H1 (cell line): Measurements from ENCODE around the gene NFX1. TPM values are rescaled to one million over a fixed set of nuclear protein-coding genes. Genes with fewer than 3 reads are reported as not detected.

ENCODE experiments used
- CTCF ChIA-PET: fragments of 300-600 bp; sonication (Branson Sonifier 250); formaldehyde crosslinking; loops from one replicate; lab custom pipeline; 2021; ENCODE audit not compliant: partially characterized antibody; lab: Charles Lee
- POLR2A ChIA-PET: fragments of 300-600 bp; sonication (Branson Sonifier 250); formaldehyde crosslinking; loops from one replicate; lab custom pipeline; 2021; ENCODE audit warnings: inconsistent platforms; ENCODE audit not compliant: partially characterized antibody; lab: Charles Lee
- DNase-seq, 2 experiments: peaks; one replicate each; pipeline versions ENCODE4 v3.0.0 to v3.0.0-alpha.2; 2010 to 2022; ENCODE audit warnings: low spot score in 2 of 2, low read depth in 1 of 2, mixed read lengths in 1 of 2
- FAIRE-seq: peaks from 2 replicates; lab custom pipeline; 2011; peaks lifted over from hg19 to GRCh38; lab: Jason Lieb, UNC
- H2AFZ ChIP-seq: 2 replicates; pipeline ENCODE4 v1.8.1; 2012; ENCODE audit warnings: low read length, inconsistent platforms
- H2AK5ac ChIP-seq: 2 replicates; pipeline ENCODE4 v1.6.1; 2013; ENCODE audit warnings: low read depth, low read length
- H2BK120ac ChIP-seq: replicated peaks from 2 replicates; pipeline ENCODE3; 2013; ENCODE audit warnings: low read depth, low read length, inconsistent platforms
- H2BK12ac ChIP-seq: 2 replicates; pipeline ENCODE4 v1.6.1; 2013; ENCODE audit warnings: low read depth, low read length
- H2BK15ac ChIP-seq: 2 replicates; pipeline ENCODE4 v1.6.1; 2013; ENCODE audit warnings: low read length
- H2BK20ac ChIP-seq: 2 replicates; pipeline ENCODE4 v1.6.1; 2013; ENCODE audit warnings: low read length
- H2BK5ac ChIP-seq: 2 replicates; pipeline ENCODE4 v1.6.1; 2013; ENCODE audit warnings: low read depth, low read length
- H3K14ac ChIP-seq: 2 replicates; pipeline ENCODE4 v1.6.1; 2013; ENCODE audit warnings: inconsistent platforms; ENCODE audit not compliant: insufficient read length
- H3K18ac ChIP-seq: 2 replicates; pipeline ENCODE4 v1.6.1; 2013; ENCODE audit warnings: low read length; ENCODE audit errors: extremely low read depth
- H3K23ac ChIP-seq: 2 replicates; pipeline ENCODE4 v1.6.1; 2013; ENCODE audit warnings: inconsistent platforms; ENCODE audit not compliant: insufficient read length
- H3K23me2 ChIP-seq: 2 replicates; pipeline ENCODE4 v1.6.1; 2013; ENCODE audit warnings: low read depth, low read length
- H3K27ac ChIP-seq: 2 replicates; pipeline ENCODE4 v1.6.1; 2011; ENCODE audit warnings: low read depth, low read length, inconsistent platforms
- H3K27me3 ChIP-seq, 4 experiments: replicated peaks in 1 of 4; 1 replicate in 1 of 4; 2 replicates in 3 of 4; pipeline versions ENCODE4 v1.6.1 to v1.8.1; 2011 to 2013; ENCODE audit warnings: low read length in 3 of 4, mild to moderate bottlenecking in 3 of 4, inconsistent platforms in 2 of 4, mixed read lengths in 2 of 4, moderate library complexity in 1 of 4; ENCODE audit not compliant: control insufficient read depth in 3 of 4, insufficient read depth in 3 of 4; ENCODE audit errors: extremely low read depth in 1 of 4
- H3K36me3 ChIP-seq, 4 experiments: 2 replicates each; pipeline versions ENCODE4 v1.6.1 to v1.8.1; 2011 to 2013; ENCODE audit warnings: mild to moderate bottlenecking in 4 of 4, low read length in 3 of 4, moderate library complexity in 2 of 4, control low read depth in 1 of 4, inconsistent platforms in 1 of 4; ENCODE audit not compliant: insufficient read depth in 4 of 4, control insufficient read depth in 2 of 4
- H3K4ac ChIP-seq: replicated peaks from 2 replicates; pipeline ENCODE3; 2013; ENCODE audit warnings: low read length, low read depth, mixed read lengths, inconsistent platforms; ENCODE audit not compliant: insufficient read length
- H3K4me1 ChIP-seq, 4 experiments: replicated peaks in 1 of 4; 1 replicate in 1 of 4; 2 replicates in 3 of 4; pipeline versions ENCODE4 v1.6.1 to v1.8.1; 2011 to 2013; ENCODE audit warnings: low read length in 3 of 4, inconsistent platforms in 2 of 4, mixed read lengths in 1 of 4; ENCODE audit not compliant: insufficient read depth in 4 of 4, control insufficient read depth in 3 of 4
- H3K4me2 ChIP-seq, 2 experiments: 2 replicates each; pipeline versions ENCODE4 v1.6.1 to v1.8.1; 2011 to 2013; ENCODE audit warnings: low read depth in 2 of 2, low read length in 2 of 2, control low read depth in 1 of 2, inconsistent platforms in 1 of 2, mild to moderate bottlenecking in 1 of 2; ENCODE audit not compliant: insufficient read depth in 1 of 2
- H3K4me3 ChIP-seq, 4 experiments: fragments of 200-600, 300-600 bp in 1 of 4; sonication (generic), shearing (Covaris generic), sonication (Bioruptor Twin) in 1 of 4; 2 replicates each; pipeline versions ENCODE4 v1.5.1 to v1.8.1; 2011 to 2016; ENCODE audit warnings: low read length in 4 of 4, low read depth in 3 of 4, control low read depth in 2 of 4, inconsistent platforms in 2 of 4, mild to moderate bottlenecking in 2 of 4, mixed read lengths in 1 of 4, moderate library complexity in 1 of 4; ENCODE audit not compliant: insufficient read depth in 2 of 4; ENCODE audit errors: extremely low read depth in 1 of 4
- H3K56ac ChIP-seq: replicated peaks from 2 replicates; pipeline ENCODE3; 2013; ENCODE audit warnings: low read depth, mild to moderate bottlenecking, mixed read lengths, low read length, inconsistent platforms; ENCODE audit not compliant: insufficient read length
- H3K79me1 ChIP-seq: 2 replicates; pipeline ENCODE4 v1.6.1; 2013; ENCODE audit warnings: low read depth, low read length, control low read depth
- H3K79me2 ChIP-seq, 2 experiments: 2 replicates each; pipeline versions ENCODE4 v1.6.1 to v1.8.1; 2012 to 2013; ENCODE audit warnings: low read length in 2 of 2, mild to moderate bottlenecking in 2 of 2, inconsistent platforms in 1 of 2; ENCODE audit not compliant: insufficient read depth in 2 of 2, control insufficient read depth in 1 of 2
- H3K9ac ChIP-seq, 4 experiments: replicated peaks in 1 of 4; 1 replicate in 1 of 4; 2 replicates in 3 of 4; pipeline versions ENCODE4 v1.6.1 to v1.8.1; 2011 to 2013; ENCODE audit warnings: low read depth in 3 of 4, low read length in 3 of 4, control low read depth in 2 of 4, mild to moderate bottlenecking in 2 of 4, moderate library complexity in 2 of 4, inconsistent platforms in 1 of 4; ENCODE audit errors: extremely low read depth in 1 of 4
- H3K9me3 ChIP-seq, 2 experiments: 2 replicates each; pipeline versions ENCODE4 v1.6.1 to v1.8.1; 2012 to 2013; ENCODE audit warnings: mild to moderate bottlenecking in 2 of 2, moderate library complexity in 2 of 2, control low read depth in 1 of 2, inconsistent platforms in 1 of 2, low read depth in 1 of 2, low read length in 1 of 2, mixed read lengths in 1 of 2; ENCODE audit not compliant: insufficient read depth in 2 of 2
- H4K20me1 ChIP-seq, 2 experiments: replicated peaks in 1 of 2; 2 replicates each; pipeline versions ENCODE3 to v1.8.1; 2011 to 2013; ENCODE audit warnings: inconsistent platforms in 2 of 2, low read length in 2 of 2, mild to moderate bottlenecking in 1 of 2; ENCODE audit not compliant: insufficient read depth in 2 of 2, control insufficient read depth in 1 of 2
- H4K5ac ChIP-seq: 2 replicates; pipeline ENCODE4 v1.6.1; 2013; ENCODE audit warnings: low read length, low read depth, mixed read lengths, inconsistent platforms; ENCODE audit not compliant: insufficient read length
- H4K8ac ChIP-seq: 2 replicates; pipeline ENCODE4 v1.8.0; 2013; ENCODE audit warnings: mild to moderate bottlenecking, moderate library complexity, low read length, inconsistent platforms; ENCODE audit not compliant: insufficient read depth; ENCODE audit errors: extremely low read depth
- H4K91ac ChIP-seq: replicated peaks from 2 replicates; pipeline ENCODE3; 2013; ENCODE audit warnings: low read length, mixed read lengths, inconsistent platforms; ENCODE audit not compliant: insufficient read length
- BACH1 ChIP-seq: IDR thresholded peaks from 2 replicates; pipeline ENCODE4 v1.6.1; 2012; ENCODE audit warnings: low read length, improper control_type of control experiment
- JUN ChIP-seq: IDR thresholded peaks from 2 replicates; pipeline ENCODE4 v1.6.1; 2011; ENCODE audit warnings: low read depth, mild to moderate bottlenecking, improper control_type of control experiment, low read length
- WGBS, 2 experiments: shearing (Covaris generic) in 1 of 2; methylation state at CpG; one replicate each; pipeline versions ENCODE4 v1.1.6 to v1.1.7; 2013 to 2015; ENCODE audit warnings: low lambda C conversion rate in 2 of 2, mixed read lengths in 2 of 2, inconsistent platforms in 1 of 2, low coverage in 1 of 2, missing lambda C conversion rate in 1 of 2; ENCODE audit not compliant: insufficient replicate concordance in 2 of 2, insufficient coverage in 1 of 2, insufficient read length in 1 of 2; ENCODE audit errors: extremely low coverage in 1 of 2, missing lambda C conversion rate in 1 of 2; 5-methylcytosine and 5-hydroxymethylcytosine counted together
- polyA plus RNA-seq, 7 experiments: library from polyadenylated mRNA; depleted of rRNA in 3 of 7; stranded (reverse) in 5 of 7; unstranded in 2 of 7; fragments of >200 nt in 5 of 7; fragments of 200-250 nt in 2 of 7; gene quantifications; 1 replicate in 5 of 7; 2 replicates in 1 of 7; 4 replicates in 1 of 7; pipeline versions ENCODE4 v1.2.1 to v1.2.3, GENCODE V29; 2011 to 2013; ENCODE audit warnings: missing spikeins in 2 of 7, mixed read lengths in 2 of 7
- total RNA-seq: library from RNA; stranded (reverse); fragmentation: NEBNext Ultra II Directional; extraction: Animal tissue kit (Norgen Biotek cat#: 25700); gene quantifications from 2 replicates; pipeline ENCODE4 v1.2.1, GENCODE V29; 2021

NFX1 gene
- total and polyA plus RNA-seq, 2 of the 8 experiments (the other 6 are each of a cell fraction or from before 2014, with no cell fraction given) = 19.4 to 28.4 TPM

DNA sequence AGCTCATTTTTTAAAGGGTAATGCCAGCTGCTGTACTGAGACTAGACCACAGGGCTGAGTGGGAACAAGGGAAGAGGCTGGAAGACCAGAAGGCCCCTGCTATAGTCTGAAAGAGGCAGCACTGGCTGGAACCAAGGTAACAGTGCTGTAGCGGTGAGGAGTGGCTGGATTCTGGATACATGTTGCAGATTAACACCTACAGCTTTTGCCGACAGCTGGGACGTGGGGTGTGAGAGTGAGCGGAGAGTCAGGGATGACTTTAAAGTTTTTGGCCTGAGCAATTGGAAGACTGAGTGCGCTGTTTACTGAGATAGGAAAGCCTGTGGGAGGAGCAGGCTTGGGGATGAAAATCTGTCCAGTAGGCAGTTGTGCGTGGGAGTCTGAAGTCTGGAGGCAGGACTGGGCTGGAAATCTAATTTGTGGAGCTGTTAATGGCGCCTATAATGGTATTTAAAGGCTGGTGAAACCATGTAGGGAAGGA is 85.6 kb downstream of the NFX1 start:
- FAIRE-seq (no peak), DNase-seq (no peak)
- Histone ChIP-seq H2BK15ac (0 out of 2 replicates have a peak overlapping the region, but pooled peaks have one; percentile 88), H3K4me2 (peak overlapping the region in 1 of 2 experiments; percentile 45; a peak in 1 of 4 replicates), H3K79me2 (no peaks in the 10 kb centered on the region), H3K4ac (no peak overlapping the region), H3K4me3 (no peak overlapping the region), H3K27me3 (no peaks in the 10 kb centered on the region; a peak in 1 of 7 replicates), H4K91ac (peak overlapping the region; percentile 41), H4K20me1 (no peaks in the 10 kb centered on the region), H2BK20ac (peak overlapping the region; percentile 80; the same call in 1 of the 2 replicates), H2BK120ac (no peak overlapping the region), H4K8ac (no peak overlapping the region), H3K9me3 (no peaks in the 10 kb centered on the region), H3K56ac (no peak overlapping the region), H3K18ac (no peak overlapping the region), H2AFZ (peak overlapping the region; percentile 28; the same call in 1 of the 2 replicates), H3K4me1 (peaks cover 0 to 3% (median under 1%) of the 10 kb centered on the region in 4 experiments; a peak in 4 of 7 replicates), H3K9ac (no peak overlapping the region), H3K14ac (no peak overlapping the region), H3K23ac (no peak overlapping the region), H3K36me3 (peaks cover 0 to 5% (median under 1%) of the 10 kb centered on the region in 4 experiments; a peak in 3 of 8 replicates), H2BK5ac (peak overlapping the region; percentile 92; the same call in 1 of the 2 replicates), H3K79me1 (no peaks in the 10 kb centered on the region; the same call in 1 of the 2 replicates), H2BK12ac (peak overlapping the region; percentile 90; the same call in 1 of the 2 replicates), H2AK5ac (no peak overlapping the region), H4K5ac (no peak overlapping the region), H3K27ac (no peak overlapping the region), H3K23me2 (no peaks in the 10 kb centered on the region)
- ChIA-PET CTCF (interaction anchor here (0.7 to 11.2 kb wide), 22 partner anchors 11 to 150 kb away, joined by 3 to 154 read pairs (median 20); partner anchors contain the start of genes AQP3, AQP7, NFX1 and NOL6), POLR2A (interaction anchor here (0.9 to 1.5 kb wide), 6 partner anchors 14 to 98 kb away, joined by 3 to 6 read pairs (median 4); partner anchors contain the start of gene NOL6)
- WGBS, 2 experiments = 92% methylated on average over 7 of the region's 7 CpGs; no CpG with 5 or more reads in 1 of the 2 experiments
- no peak for TF ChIP-seq BACH1
- no peak for TF ChIP-seq JUN
